ENCODE results near the gene CENATAC. TPM values are rescaled to one million over a fixed set of nuclear protein-coding genes. Genes with fewer than 3 reads are reported as not detected.
"Not testable (repeated sequence)": the region's sequence is repeated elsewhere in the genome, so short reads cannot be mapped to it uniquely, and the experiment has no call there.

CENATAC gene
- total RNA-seq, 2 experiments from 2014 or later = 43.4 to 47.1 TPM

DNA sequence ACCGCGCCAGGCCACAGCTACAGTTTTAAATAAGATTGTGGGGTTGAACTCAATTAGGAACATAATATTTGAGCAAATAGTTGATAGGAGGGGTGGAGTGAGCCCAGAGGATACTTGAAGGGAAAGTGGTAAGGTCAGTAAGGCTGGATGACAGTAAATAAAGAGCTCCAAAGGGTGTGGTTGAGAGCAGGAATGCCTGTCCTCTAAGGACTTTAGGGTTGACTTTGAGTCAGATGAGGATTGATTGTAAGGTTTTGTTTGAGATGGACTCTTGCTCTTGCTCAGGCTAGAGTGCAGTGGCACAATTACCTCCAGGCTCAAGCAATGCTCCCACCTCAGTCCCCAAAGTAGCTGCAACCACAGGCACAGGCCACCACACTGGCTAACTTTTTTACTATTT lies 24.0 kb upstream of the CENATAC start:
- no peak for DNase-seq
- Mint-ChIP-seq H3K27me3 (peaks cover 35% of the 10 kb centered on the region), H3K4me1 (no peaks in the 10 kb centered on the region), H3K4me3 (no peak overlapping the region), H3K27ac (no peak overlapping the region), H3K9me3 (ENCODE audit: low read depth) (no peaks in the 10 kb centered on the region), H3K36me3 (no peaks in the 10 kb centered on the region)
- CTCF ChIA-PET = interaction anchor here (0.9 to 1.2 kb wide), 4 partner anchors 11 to 315 kb away, joined by 3 to 5 read pairs (median 3); partner anchors contain the start of gene SLC37A4
- ATAC-seq = no peak

DNA sequence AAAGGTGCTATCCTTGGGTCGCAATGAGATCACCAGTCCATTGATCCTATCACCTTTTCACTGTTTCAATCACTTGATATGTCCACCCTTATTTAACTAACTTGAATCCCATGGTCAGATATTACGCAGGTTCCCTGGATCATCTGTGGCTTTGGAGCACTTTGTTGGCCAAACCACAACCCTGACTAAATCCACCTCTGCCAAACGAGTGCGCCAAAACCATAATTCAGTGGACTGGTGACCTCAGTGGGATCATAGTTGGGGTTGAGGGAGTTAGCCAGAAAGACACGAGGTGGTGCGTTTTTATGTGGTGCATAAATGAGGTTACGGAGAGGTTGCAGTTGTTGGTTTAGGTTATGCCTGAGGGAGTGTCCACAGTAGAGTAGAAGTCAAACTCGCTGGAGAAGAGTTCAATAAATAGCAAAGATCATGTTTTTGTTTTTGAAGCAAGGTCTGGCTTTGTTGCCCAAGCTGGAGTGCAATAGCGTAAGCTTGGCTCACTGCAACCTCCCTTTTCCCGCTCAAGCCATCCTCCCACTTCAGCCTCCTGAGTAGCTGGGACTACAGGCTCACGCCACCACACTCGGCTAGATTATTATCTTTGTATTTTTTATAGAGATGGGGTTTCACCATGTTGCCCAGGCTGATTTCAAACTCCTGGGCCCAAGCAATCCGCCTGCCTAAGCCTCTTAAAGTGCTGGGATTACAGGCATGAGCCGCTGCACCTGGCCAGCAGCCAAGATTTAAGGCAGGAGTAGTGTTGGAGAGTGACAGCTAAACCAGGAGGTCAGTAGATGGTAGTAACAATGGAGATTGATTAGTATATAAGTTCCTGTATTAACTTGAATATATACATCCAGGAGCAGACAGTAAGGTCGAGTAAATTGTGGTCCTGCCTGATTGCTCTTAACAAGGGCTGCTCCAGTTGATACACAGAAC lies 21.9 kb upstream of the CENATAC start:
- H3K4me1 Mint-ChIP-seq = no peaks in the 10 kb centered on the region
- no peak overlapping the region for H3K27ac Mint-ChIP-seq
- H3K9me3 Mint-ChIP-seq (ENCODE audit: low read depth) = no peaks in the 10 kb centered on the region
- CTCF ChIA-PET = interaction anchor here (1.3 kb wide), 1 partner anchor 286 kb away, joined by 3 read pairs; no protein-coding TSS in a partner anchor
- H3K36me3 Mint-ChIP-seq = no peaks in the 10 kb centered on the region
- ATAC-seq = no peak
- DNase-seq = no peak
- no peak overlapping the region for H3K4me3 Mint-ChIP-seq
- H3K27me3 Mint-ChIP-seq = peaks cover 25% of the 10 kb centered on the region

DNA sequence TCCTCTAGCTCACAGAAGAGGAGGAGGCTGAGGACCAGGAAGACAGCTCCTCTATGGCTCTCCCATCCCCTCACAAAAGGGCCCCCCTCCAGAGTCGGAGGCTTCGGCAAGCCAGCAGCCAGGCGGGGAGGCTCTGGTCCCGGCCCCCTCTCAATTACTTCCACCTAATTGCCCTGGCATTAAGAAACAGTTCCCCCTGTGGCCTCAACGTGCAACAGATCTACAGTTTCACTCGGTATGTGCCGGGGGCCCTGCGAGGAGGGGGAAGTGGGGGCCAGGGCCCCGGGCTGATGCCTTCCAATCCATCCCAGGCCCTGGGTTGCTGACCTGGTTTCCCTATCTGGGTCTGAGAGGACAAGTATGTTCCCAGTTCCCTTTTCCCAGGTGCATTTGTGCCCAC lies 18.5 kb upstream of the CENATAC start:
- DNase-seq (no peak), ATAC-seq (no peak)
- Mint-ChIP-seq H3K9me3 (ENCODE audit: low read depth) (no peaks in the 10 kb centered on the region), H3K4me3 (no peak overlapping the region), H3K36me3 (no peaks in the 10 kb centered on the region), H3K27ac (no peak overlapping the region), H3K27me3 (peaks cover 18% of the 10 kb centered on the region), H3K4me1 (no peaks in the 10 kb centered on the region)
- CTCF ChIA-PET = no interaction called here

DNA sequence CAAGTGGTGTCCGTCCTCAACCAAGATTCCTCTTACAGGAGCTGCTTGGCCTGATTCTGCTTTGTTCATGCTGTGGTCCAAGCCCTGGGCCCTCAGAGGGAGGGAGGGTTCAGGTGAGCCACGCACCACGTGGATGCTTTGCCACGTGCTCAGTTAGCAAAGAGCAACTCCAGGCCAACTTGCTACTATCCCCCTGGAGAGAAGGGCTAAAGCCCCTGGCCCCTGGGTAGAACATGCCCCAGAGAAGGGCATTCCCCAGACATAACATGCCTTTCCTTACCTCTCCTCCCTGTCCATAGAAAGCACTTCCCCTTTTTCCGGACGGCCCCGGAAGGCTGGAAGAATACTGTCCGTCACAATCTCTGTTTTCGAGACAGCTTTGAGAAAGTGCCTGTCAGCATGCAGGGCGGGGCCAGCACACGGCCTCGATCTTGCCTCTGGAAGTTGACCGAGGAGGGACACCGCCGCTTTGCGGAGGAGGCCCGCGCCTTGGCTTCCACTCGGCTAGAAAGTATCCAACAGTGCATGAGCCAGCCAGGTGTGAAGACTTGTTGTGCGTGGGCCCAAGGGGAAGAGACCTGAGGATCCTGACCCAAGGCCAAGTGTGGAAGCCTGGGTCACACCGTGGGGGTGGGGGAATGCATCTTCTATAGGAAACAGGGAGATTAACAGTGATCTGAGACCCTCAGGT lies 17.6 kb upstream of the CENATAC start:
- ATAC-seq = no peak
- CTCF ChIA-PET = no interaction called here
- DNase-seq = no peak
- Mint-ChIP-seq H3K36me3 (no peaks in the 10 kb centered on the region), H3K27ac (no peak overlapping the region), H3K4me1 (no peaks in the 10 kb centered on the region), H3K9me3 (ENCODE audit: low read depth) (no peaks in the 10 kb centered on the region), H3K27me3 (peaks cover 12% of the 10 kb centered on the region), H3K4me3 (no peak overlapping the region)

DNA sequence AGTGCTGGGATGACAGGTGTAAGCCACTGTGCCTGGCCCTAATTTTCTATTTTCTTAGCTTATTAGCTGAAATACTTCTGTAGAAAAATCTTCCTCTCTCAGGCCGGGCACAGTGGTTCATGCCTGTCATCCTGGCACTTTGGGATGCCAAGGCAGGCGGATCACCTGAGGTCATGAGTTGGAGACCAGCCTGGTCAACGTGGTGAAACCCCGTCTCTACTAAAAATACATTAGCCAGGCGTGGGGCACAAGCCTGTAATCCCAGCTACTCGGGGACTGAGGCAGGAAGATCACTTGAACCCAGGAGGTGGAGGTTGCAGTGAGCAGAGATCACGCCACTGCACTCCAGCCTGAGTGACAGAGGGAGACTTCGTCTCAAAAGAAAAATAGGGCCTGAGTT lies 13.6 kb upstream of the CENATAC start:
- H3K4me3 Mint-ChIP-seq; H3K9me3 Mint-ChIP-seq (ENCODE audit: low read depth); H3K27ac Mint-ChIP-seq; H3K36me3 Mint-ChIP-seq; H3K4me1 Mint-ChIP-seq; H3K27me3 Mint-ChIP-seq; DNase-seq; ATAC-seq: not testable (repeated sequence)
- CTCF ChIA-PET = interaction anchor here (0.8 to 1.0 kb wide), 2 partner anchors 10 to 15 kb away, joined by 3 read pairs; no protein-coding TSS in a partner anchor

DNA sequence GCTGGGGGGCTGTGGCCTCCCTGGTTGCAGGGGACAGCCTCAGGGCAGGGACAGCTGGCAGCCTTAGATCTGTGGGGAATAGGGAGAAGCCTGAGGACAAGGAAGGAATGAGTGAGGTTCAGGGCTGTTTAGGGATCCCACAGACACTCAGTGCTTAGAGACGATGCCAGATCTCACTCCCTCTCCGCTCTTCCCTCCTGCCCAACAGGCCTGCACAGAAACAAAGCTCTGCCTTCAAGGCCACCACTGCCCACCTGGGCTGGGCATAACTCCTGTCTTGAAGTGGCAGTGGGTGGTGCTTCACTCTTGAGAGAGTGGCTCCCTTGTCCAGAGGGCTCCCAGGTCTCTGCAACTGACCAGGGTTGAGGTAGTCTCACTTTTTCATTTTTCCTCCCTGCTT lies 13.1 kb upstream of the CENATAC start:
- Mint-ChIP-seq H3K36me3 (no peaks in the 10 kb centered on the region), H3K9me3 (ENCODE audit: low read depth) (no peaks in the 10 kb centered on the region), H3K4me3 (no peak overlapping the region), H3K27ac (no peak overlapping the region), H3K4me1 (no peaks in the 10 kb centered on the region), H3K27me3 (no peaks in the 10 kb centered on the region)
- DNase-seq = no peak
- CTCF ChIA-PET = interaction anchor here (0.8 to 1.0 kb wide), 2 partner anchors 11 to 15 kb away, joined by 3 read pairs; no protein-coding TSS in a partner anchor
- ATAC-seq = no peak

DNA sequence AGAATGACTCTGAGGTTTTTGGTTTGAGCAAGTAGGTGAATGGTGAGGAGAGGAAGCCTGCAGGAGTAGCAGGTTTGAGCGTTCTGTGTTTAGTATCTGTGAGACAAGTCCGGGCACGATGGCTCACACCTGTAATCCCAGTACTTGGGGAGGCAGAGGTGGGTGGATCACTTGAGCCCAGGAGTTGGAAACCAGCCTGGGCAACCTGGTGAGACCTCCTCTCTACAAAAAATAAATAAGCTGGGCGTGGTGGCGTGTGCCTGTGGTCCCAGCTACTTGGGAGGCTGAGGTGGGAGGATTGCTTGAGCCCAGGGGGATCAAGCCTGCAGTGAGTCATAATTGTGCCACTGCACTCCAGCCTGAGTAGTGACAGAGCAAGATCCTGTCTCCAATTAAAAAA lies 9.7 kb upstream of the CENATAC start:
- H3K36me3 Mint-ChIP-seq = peaks cover 3% of the 10 kb centered on the region
- no peak for ATAC-seq
- no peaks in the 10 kb centered on the region for H3K4me1 Mint-ChIP-seq
- H3K27me3 Mint-ChIP-seq = no peaks in the 10 kb centered on the region
- no peak for DNase-seq
- CTCF ChIA-PET = interaction anchor here (1.6 kb wide), 1 partner anchor 9 kb away, joined by 3 read pairs; the partner anchor contains the start of gene CENATAC
- H3K27ac Mint-ChIP-seq = no peak overlapping the region
- H3K4me3 Mint-ChIP-seq = no peak overlapping the region
- no peaks in the 10 kb centered on the region for H3K9me3 Mint-ChIP-seq (ENCODE audit: low read depth)

DNA sequence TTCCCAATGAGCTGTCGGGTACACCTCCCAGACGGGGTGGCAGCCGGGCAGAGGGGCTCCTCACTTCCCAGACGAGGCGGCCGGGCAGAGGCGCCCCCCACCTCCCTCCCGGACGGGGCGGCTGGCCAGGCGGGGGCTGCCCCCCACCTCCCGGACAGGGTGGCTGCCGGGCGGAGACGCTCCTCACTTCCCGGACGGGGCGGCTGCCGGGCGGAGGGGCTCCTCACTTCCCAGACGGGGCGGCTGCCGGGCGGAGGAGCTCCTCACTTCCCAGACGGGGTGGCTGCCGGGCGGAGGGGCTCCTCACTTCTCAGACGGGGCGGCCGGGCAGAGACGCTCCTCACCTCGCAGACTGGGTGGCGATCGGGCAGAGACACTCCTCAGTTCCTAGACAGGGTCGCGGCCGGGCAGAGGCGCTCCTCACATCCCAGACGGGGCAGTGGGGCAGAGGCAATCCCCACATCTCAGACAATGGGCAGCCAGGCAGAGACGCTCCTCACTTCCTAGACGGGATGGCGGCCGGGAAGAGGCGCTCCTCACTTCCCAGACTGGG lies 6.4 kb upstream of the CENATAC start:
- DNase-seq; H3K27me3 Mint-ChIP-seq; H3K27ac Mint-ChIP-seq; ATAC-seq; H3K9me3 Mint-ChIP-seq (ENCODE audit: low read depth); H3K4me3 Mint-ChIP-seq; CTCF ChIA-PET; H3K4me1 Mint-ChIP-seq: not testable (repeated sequence)
- peaks cover 12% of the 10 kb centered on the region for H3K36me3 Mint-ChIP-seq

DNA sequence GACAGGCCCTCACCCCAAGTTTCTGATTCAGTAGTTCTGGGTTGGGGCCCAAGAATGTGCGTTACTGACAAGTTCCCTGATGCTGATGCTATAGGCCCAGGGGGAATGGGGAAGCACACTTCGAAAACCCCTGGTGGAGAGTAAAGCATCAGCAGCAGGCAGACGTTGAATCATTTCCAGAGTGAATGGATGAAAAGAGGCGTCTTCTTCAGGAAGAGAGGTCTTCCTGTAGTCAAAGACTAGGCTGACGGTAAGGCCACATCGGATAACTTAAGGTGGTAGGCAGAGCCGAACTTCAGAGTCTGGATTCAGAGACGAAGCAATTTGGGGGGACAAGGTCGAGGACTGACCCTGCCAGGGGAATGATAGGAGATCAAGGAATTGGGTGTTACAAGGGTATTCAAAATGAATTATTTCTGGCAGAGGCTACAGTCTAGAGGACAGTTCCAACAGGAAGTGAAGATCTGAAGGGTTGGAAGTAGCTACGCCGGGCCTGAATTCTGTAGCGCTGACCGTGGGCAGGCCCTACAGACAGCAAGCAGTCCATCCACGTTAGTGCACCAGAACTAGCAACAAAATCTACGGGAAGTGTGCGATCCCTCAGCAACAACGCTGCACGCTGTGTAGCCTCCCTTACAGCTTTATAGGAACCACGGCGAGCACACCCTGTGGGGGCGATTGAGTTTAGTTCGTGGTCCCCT lies 862 bp upstream of the CENATAC start:
- H3K9me3 Mint-ChIP-seq (ENCODE audit: low read depth) = no peaks in the 10 kb centered on the region
- H3K4me1 Mint-ChIP-seq = peaks cover 33% of the 10 kb centered on the region
- ATAC-seq = peak; percentile 10
- peak overlapping the region; percentile 97 for H3K27ac Mint-ChIP-seq
- CTCF ChIA-PET = interaction anchor here (0.6 to 4.6 kb wide), 17 partner anchors 8 to 343 kb away, joined by 3 to 33 read pairs (median 4); partner anchors contain the start of genes BCL9L, CBL, DDX6 and DPAGT1
- peak; percentile 58 for DNase-seq
- H3K27me3 Mint-ChIP-seq = no peaks in the 10 kb centered on the region
- peaks cover 31% of the 10 kb centered on the region for H3K36me3 Mint-ChIP-seq
- H3K4me3 Mint-ChIP-seq = peak overlapping the region; percentile 97

DNA sequence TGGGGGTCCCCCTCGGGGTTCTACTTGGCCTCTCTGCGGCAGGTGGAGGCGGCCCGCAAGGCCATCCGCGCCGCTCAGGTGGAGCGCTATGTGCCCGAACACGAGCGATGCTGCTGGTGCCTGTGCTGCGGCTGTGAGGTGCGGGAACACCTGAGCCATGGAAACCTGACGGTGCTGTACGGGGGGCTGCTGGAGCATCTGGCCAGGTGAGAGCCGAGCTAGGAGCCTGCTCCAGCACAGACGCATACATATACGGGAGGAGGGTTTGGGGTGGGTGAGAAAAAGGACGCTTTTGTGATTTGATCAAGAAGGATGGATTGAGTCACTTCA lies 415 bp downstream of the CENATAC start:
- peaks cover 33% of the 10 kb centered on the region for H3K4me1 Mint-ChIP-seq
- ATAC-seq (peak; percentile 20), DNase-seq (no peak)
- peak overlapping the region; percentile 97 for H3K4me3 Mint-ChIP-seq
- CTCF ChIA-PET = interaction anchor here (1.1 to 4.6 kb wide), 10 partner anchors 9 to 340 kb away, joined by 3 to 33 read pairs (median 4); partner anchors contain the start of genes DDX6, RPS25, SLC37A4 and TRAPPC4
- peaks cover 36% of the 10 kb centered on the region for H3K36me3 Mint-ChIP-seq
- H3K27me3 Mint-ChIP-seq = no peaks in the 10 kb centered on the region
- peak overlapping the region; percentile 97 for H3K27ac Mint-ChIP-seq
- H3K9me3 Mint-ChIP-seq (ENCODE audit: low read depth) = no peaks in the 10 kb centered on the region

DNA sequence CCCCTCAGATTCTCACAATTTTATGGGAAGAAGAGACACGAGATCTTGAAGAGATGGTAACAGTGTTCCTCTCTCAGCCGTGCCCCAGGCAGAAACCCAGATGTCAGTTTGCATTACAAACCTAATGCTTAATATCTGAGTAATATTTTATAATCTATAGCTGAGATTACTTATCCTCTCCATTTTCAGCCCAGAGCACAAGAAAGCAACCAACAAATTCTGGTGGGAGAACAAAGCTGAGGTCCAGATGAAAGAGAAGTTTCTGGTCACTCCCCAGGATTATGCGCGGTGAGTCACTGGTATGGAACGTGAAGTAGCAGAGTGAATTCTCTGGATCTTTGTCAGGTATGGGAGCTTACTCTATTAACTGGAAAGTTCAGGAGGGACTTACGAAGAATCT lies 884 bp downstream of the CENATAC start:
- H3K27ac Mint-ChIP-seq = peak overlapping the region; percentile 97
- H3K27me3 Mint-ChIP-seq = no peaks in the 10 kb centered on the region
- peaks cover 35% of the 10 kb centered on the region for H3K36me3 Mint-ChIP-seq
- H3K9me3 Mint-ChIP-seq (ENCODE audit: low read depth) = no peaks in the 10 kb centered on the region
- peak overlapping the region; percentile 97 for H3K4me3 Mint-ChIP-seq
- ATAC-seq (no peak), DNase-seq (no peak)
- CTCF ChIA-PET = interaction anchor here (1.3 to 4.6 kb wide), 4 partner anchors 10 to 309 kb away, joined by 3 to 33 read pairs (median 7); partner anchors contain the start of genes RPS25 and TRAPPC4
- peaks cover 34% of the 10 kb centered on the region for H3K4me1 Mint-ChIP-seq

DNA sequence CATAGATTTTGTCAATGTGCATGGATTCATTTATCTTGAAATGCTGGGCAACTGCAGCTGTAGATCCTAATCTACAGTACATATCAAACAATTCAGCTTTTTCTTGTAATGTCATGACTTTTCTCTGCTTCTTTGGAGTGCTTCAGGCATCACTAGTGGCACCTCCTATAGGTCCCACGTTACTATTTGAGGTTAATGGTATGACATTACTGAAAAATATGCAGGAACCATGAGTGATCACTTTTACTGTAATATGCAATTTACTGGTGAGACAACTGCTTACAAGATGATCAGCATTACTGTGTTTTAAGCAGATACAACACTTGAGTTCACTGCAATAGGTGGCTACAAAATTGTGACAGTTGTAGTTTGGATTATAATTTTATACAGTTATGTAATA lies 3.0 kb downstream of the CENATAC start:
- DNase-seq (no peak), ATAC-seq (no peak)
- CTCF ChIA-PET = interaction anchor here (1.1 kb wide), 1 partner anchor 323 kb away, joined by 3 read pairs; no protein-coding TSS in a partner anchor
- peak overlapping the region; percentile 43 for H3K27ac Mint-ChIP-seq
- H3K4me3 Mint-ChIP-seq = no peak overlapping the region
- no peaks in the 10 kb centered on the region for H3K27me3 Mint-ChIP-seq
- H3K9me3 Mint-ChIP-seq (ENCODE audit: low read depth) = no peaks in the 10 kb centered on the region
- peaks cover 37% of the 10 kb centered on the region for H3K4me1 Mint-ChIP-seq
- peaks cover 37% of the 10 kb centered on the region for H3K36me3 Mint-ChIP-seq

DNA sequence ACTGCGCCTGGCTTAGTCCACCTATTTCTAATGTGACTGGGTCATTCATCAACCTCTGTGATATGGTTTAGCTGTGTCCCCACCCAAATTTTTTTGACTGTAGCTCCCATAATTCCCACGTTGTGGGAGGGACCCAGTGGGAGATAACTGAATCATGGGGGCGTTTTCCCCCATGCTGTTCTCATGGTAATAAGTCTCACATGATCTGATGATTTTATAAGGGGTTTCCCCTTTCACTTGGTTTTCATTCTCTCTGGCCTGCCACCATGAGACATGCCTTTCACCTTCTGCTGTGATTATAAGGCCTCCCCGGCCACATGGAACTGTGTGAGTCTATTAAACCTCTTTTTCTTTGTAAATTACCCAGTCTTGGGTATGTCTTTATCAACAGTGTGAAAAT lies 8.7 kb downstream of the CENATAC start:
- CTCF ChIA-PET = no interaction called here
- no peaks in the 10 kb centered on the region for H3K9me3 Mint-ChIP-seq (ENCODE audit: low read depth)

More for the DNA sequence above, 8.7 kb downstream of the CENATAC start:
- Mint-ChIP-seq H3K27ac (peak overlapping the region; percentile 12), H3K4me3 (no peak overlapping the region), H3K27me3 (no peaks in the 10 kb centered on the region), H3K36me3 (peaks cover 19% of the 10 kb centered on the region), H3K4me1 (peaks cover 12% of the 10 kb centered on the region)
- DNase-seq (no peak), ATAC-seq (no peak)

Data from activated CD8-positive, alpha-beta memory T cell treated with anti-CD3 and anti-CD28 coated beads, Interleukin-2, amount 10 ng/mL, durations not matched to agents 7 days and 5 days (primary cell).